Panc1 (cell line): Measurements from ENCODE around the gene RPEL1. TPM values are rescaled to one million over a fixed set of nuclear protein-coding genes. Genes with fewer than 3 reads are reported as not detected.

ENCODE experiments used
- ATAC-seq: fragments of 200-7000 bp; cut with Tn5 transposase; 2 replicates; pipeline ENCODE4 v1.9.1; 2020; ENCODE audit warnings: mild to moderate bottlenecking, moderate library complexity
- BruUV-seq: library from RNA; stranded (reverse); fragments of 400-500 nt; replicated peaks from 2 replicates; lab custom pipeline; 2021; lab: Mats Ljungman, UMichigan
- CTCF ChIA-PET: fragments of 300-600 bp; sonication (Branson Sonifier 250); formaldehyde crosslinking; loops from one replicate; lab custom pipeline; 2022; ENCODE audit warnings: antibody characterized with exemption; lab: Charles Lee
- POLR2A ChIA-PET: fragments of 300-600 bp; sonication (Branson Sonifier 250); formaldehyde crosslinking; loops from one replicate; lab custom pipeline; 2022; ENCODE audit warnings: antibody characterized with exemption; lab: Charles Lee
- DNase-seq: peaks from one replicate; pipeline ENCODE4 v3.0.0-alpha.2; 2010; ENCODE audit warnings: low read depth, low spot score
- H3K27ac ChIP-seq: 2 replicates; pipeline ENCODE4 v1.5.1; 2011; ENCODE audit warnings: mild to moderate bottlenecking, low read length, inconsistent platforms
- H3K27me3 ChIP-seq: fragments of 200-500 bp; sonication (Bioruptor generic); 2 replicates; pipeline ENCODE4 v1.6.0; 2014; ENCODE audit warnings: low read length, inconsistent platforms; ENCODE audit not compliant: control insufficient read depth, insufficient read depth
- H3K36me3 ChIP-seq: fragments of 200-500 bp; sonication (Bioruptor generic); 2 replicates; pipeline ENCODE4 v1.5.1; 2014; ENCODE audit warnings: inconsistent platforms, mild to moderate bottlenecking, low read length, moderate library complexity; ENCODE audit not compliant: control insufficient read depth, insufficient read depth
- H3K4me1 ChIP-seq: 2 replicates; pipeline ENCODE4 v1.5.1; 2011; ENCODE audit warnings: inconsistent platforms, mild to moderate bottlenecking, low read length, moderate library complexity; ENCODE audit not compliant: control insufficient read depth, insufficient read depth
- H3K4me3 ChIP-seq, 2 experiments: 2 replicates each; pipeline ENCODE4 v1.5.1; 2011 to 2012; ENCODE audit warnings: low read depth in 2 of 2, low read length in 2 of 2, mild to moderate bottlenecking in 2 of 2, inconsistent platforms in 1 of 2, moderate library complexity in 1 of 2
- H3K9me3 ChIP-seq: fragments of 200-500 bp; sonication (Bioruptor generic); 2 replicates; pipeline ENCODE4 v1.5.1; 2014; ENCODE audit warnings: low read depth, mild to moderate bottlenecking, inconsistent platforms, low read length, moderate library complexity; ENCODE audit not compliant: control insufficient read depth, insufficient read depth
- CTCF ChIP-seq: fragments of 450-650 bp; IDR thresholded peaks from 2 replicates; pipeline ENCODE4 v1.5.1; 2017; ENCODE audit warnings: mild to moderate bottlenecking
- POLR2AphosphoS5 ChIP-seq: IDR thresholded peaks from 2 replicates; pipeline ENCODE4 v1.6.1; 2012; ENCODE audit warnings: mild to moderate bottlenecking, low read depth, low read length, moderate library complexity
- SIN3A ChIP-seq: IDR thresholded peaks from 2 replicates; pipeline ENCODE4 v1.6.1; 2012; ENCODE audit warnings: low read depth, mild to moderate bottlenecking, low read length, moderate library complexity, borderline replicate concordance; ENCODE audit not compliant: insufficient read depth
- TCF7L2 ChIP-seq: IDR thresholded peaks from 2 replicates; pipeline ENCODE4 v1.6.1; 2011; ENCODE audit warnings: mild to moderate bottlenecking, low read depth, low read length, inconsistent platforms
- in situ Hi-C: cut with HindIII; loops from 2 replicates; pipeline ENCODE4 v1.10.0; 2016; ENCODE audit warnings: low sequenced_read_pairs, low pct_unique_long_range_greater_than_20kb
- intact Hi-C: fragments of 100-400 bp; cut with micrococcal nuclease; formaldehyde crosslinking; loops from one replicate; pipeline ENCODE4 v1.10.0; 2022; ENCODE audit not compliant: unreplicated experiment
- total RNA-seq: library from RNA; stranded (reverse); gene quantifications from one replicate; pipeline ENCODE4 v1.2.1, GENCODE V29; 2021; ENCODE audit not compliant: unreplicated experiment
- TF ChIP-seq, protein P1 (sequence below), 2 experiments: IDR thresholded peaks; 2 replicates each; pipeline ENCODE4 v1.6.1; 2011 to 2012; ENCODE audit warnings: low read depth in 2 of 2, control low read depth in 1 of 2, low read length in 1 of 2, mild to moderate bottlenecking in 1 of 2, moderate library complexity in 1 of 2; ENCODE audit not compliant: insufficient read depth in 1 of 2

The RPEL1 gene
- total RNA-seq, 1 experiment from 2014 or later: 0.10 TPM

DNA sequence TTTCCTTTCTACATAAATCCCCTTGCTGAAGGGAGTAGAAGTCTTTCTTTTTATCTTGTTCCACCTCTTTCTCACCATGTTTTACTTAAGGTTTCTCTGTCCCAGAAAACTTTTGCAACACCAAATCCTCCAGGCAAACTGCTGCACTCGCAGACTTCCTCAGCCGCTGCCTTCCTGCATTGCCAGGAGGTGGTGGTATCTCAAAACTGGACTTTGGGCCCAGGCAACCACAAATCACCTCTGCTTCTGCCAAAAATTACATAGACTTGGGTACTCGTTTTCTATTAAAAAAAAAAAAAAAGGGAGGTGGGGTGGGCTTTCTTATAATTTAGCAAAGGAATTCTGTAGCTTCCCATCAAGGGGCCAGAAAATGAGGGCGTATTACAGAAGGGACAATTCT lies 45.9 kb downstream of the RPEL1 start:
- H3K9me3 ChIP-seq: no peaks in the 10 kb centered on the region
- no peak overlapping the region for H3K4me3 ChIP-seq
- no peaks in the 10 kb centered on the region for H3K36me3 ChIP-seq
- intact Hi-C loops (no loop called here), in situ Hi-C loops (no loop called here)
- H3K27ac ChIP-seq: no peak overlapping the region
- ATAC-seq: no peak
- no TSS peak for BruUV-seq
- ChIA-PET POLR2A (no interaction called here), CTCF (no interaction called here)
- no peaks in the 10 kb centered on the region for H3K4me1 ChIP-seq
- no peak for DNase-seq
- TF ChIP-seq SIN3A: no peak
- TF ChIP-seq CTCF: no peak
- no peak for TF ChIP-seq POLR2AphosphoS5
- TF ChIP-seq, protein P1, sequence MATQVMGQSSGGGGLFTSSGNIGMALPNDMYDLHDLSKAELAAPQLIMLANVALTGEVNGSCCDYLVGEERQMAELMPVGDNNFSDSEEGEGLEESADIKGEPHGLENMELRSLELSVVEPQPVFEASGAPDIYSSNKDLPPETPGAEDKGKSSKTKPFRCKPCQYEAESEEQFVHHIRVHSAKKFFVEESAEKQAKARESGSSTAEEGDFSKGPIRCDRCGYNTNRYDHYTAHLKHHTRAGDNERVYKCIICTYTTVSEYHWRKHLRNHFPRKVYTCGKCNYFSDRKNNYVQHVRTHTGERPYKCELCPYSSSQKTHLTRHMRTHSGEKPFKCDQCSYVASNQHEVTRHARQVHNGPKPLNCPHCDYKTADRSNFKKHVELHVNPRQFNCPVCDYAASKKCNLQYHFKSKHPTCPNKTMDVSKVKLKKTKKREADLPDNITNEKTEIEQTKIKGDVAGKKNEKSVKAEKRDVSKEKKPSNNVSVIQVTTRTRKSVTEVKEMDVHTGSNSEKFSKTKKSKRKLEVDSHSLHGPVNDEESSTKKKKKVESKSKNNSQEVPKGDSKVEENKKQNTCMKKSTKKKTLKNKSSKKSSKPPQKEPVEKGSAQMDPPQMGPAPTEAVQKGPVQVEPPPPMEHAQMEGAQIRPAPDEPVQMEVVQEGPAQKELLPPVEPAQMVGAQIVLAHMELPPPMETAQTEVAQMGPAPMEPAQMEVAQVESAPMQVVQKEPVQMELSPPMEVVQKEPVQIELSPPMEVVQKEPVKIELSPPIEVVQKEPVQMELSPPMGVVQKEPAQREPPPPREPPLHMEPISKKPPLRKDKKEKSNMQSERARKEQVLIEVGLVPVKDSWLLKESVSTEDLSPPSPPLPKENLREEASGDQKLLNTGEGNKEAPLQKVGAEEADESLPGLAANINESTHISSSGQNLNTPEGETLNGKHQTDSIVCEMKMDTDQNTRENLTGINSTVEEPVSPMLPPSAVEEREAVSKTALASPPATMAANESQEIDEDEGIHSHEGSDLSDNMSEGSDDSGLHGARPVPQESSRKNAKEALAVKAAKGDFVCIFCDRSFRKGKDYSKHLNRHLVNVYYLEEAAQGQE (IDR thresholded peaks at IDR 0.05; ENCODE audit: insufficient read depth in 1 of 2, low read depth in 2 of 2, low read length in 1 of 2): no peak
- no peak for TF ChIP-seq TCF7L2
- H3K27me3 ChIP-seq: peaks cover 15% of the 10 kb centered on the region

GRCh38 chr10:103295374-103296015 lies 49.8 kb downstream of the RPEL1 start:
- ChIA-PET CTCF (interaction anchor here (0.6 kb wide), 1 partner anchor 390 kb away, joined by 5 read pairs; no protein-coding TSS in a partner anchor), POLR2A (no interaction called here)

More at GRCh38 chr10:103295374-103296015, 49.8 kb downstream of the RPEL1 start:
- in situ Hi-C loops (no loop called here), intact Hi-C loops (no loop called here)
- DNase-seq (no peak), ATAC-seq (no peak)
- Histone ChIP-seq H3K4me1 (no peaks in the 10 kb centered on the region), H3K27ac (no peak overlapping the region), H3K27me3 (no peaks in the 10 kb centered on the region; the same call in 1 of the 2 replicates), H3K36me3 (no peaks in the 10 kb centered on the region), H3K9me3 (no peaks in the 10 kb centered on the region), H3K4me3 (no peak overlapping the region)
- no TSS peak for BruUV-seq
- no peak for TF ChIP-seq POLR2AphosphoS5
- TF ChIP-seq, protein P1 (IDR thresholded peaks at IDR 0.05; ENCODE audit: insufficient read depth in 1 of 2, low read depth in 2 of 2, low read length in 1 of 2): no peak
- no peak for TF ChIP-seq TCF7L2
- TF ChIP-seq SIN3A: no peak
- TF ChIP-seq CTCF: no peak
